HG02642 (cell line): ENCODE data around the gene RASSF4.

Source experiments
- ATAC-seq: cut with Tn5 transposase; IDR thresholded peaks from one replicate; pipeline ENCODE4 v1.9.1; 2021; ENCODE audit warnings: mild to moderate bottlenecking; ENCODE audit not compliant: unreplicated experiment, poor library complexity

Gene RASSF4

GRCh38 chr10:44961230-44961571 lies 1.6 kb downstream of the RASSF4 start:
- no peak for ATAC-seq

GRCh38 chr10:44961931-44962750 lies 2.5 kb downstream of the RASSF4 start:
- ATAC-seq, result no peak

DNA sequence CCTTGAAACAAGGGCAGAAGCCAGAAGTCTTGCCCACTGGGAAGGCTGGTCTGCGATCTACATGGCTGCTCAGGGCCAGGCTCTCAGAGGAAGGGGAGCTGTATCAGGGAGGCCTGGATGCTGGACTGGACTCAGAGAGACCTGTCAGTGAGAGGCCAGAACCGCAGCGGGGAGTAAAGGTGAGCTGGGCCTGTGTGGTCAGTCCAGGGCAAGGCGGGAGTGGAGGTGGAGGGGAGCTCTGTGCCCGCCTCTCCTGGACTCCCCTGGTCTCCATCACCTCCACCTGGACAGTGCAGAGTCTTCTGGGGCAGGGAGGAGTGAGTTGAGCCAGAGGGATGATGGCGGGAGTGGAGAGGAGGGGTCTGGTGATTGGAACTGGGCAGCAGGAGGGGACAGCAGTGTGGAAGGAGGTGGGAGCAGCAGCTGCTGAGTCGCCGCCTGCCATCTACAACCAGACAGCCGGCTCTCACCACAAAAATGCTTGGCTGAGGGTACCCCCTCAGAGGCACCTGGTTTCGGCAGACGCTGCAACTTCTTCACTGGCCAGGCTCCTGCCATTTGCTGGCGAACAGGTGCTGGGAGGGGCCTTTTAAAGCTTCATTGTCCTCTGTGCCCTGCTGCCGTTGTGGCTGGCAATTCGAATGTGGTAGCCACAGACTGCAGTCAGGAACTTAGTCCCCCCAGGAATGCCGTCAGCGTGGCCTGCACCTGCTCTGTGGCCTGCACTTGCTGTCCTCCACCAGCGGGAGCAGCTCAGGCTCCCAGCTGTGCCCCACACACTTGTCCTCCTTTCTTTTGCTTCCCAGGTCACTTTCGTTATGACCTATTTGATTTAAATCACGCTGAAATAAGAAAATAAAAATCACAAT lies 3.5 kb downstream of the RASSF4 start:
- no peak for ATAC-seq

- peak; percentile 11 for ATAC-seq
Measured at GRCh38 chr10:44963772-44964633, 4.4 kb downstream of the RASSF4 start.

- no peak for ATAC-seq
Measured at GRCh38 chr10:44965104-44965503, 5.5 kb downstream of the RASSF4 start.

GRCh38 chr10:44965651-44966097 lies 6.1 kb downstream of the RASSF4 start:
- peak; percentile 44 for ATAC-seq

DNA sequence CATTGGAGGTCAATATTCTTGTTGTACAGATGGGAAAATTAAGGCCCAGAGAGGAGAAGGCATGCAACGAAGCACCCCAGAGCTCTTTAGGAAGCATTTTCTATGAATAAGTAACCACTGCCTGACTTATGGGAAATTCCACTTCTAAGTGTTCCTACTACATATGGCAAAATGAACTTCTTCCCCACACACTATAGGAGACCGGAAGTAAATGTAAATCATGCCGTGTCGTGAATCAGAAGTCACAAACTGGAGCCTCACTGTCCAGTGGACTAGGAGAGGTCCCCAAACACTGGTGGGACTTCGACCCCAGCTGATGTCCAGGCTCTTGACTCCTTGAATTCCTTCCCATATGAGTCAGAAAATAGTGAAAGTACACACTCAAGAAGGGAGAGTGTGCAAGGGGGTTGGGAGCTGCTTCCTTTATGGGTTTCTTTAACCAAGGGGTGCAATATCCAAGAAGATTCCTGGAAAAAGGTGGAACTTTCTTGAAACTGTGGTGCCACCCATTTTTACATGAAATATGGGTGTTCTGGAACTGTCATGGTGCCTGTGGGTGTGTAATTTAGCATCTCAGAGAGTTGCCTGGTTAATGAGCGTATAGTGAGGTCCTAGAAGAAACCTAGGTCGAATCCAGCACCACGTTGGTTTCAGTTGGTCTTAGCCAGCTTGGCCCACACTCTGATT lies 6.7 kb downstream of the RASSF4 start:
- ATAC-seq, result peak; percentile 30

GRCh38 chr10:44966816-44967509 lies 7.4 kb downstream of the RASSF4 start:
- ATAC-seq, result no peak

GRCh38 chr10:44967616-44968015 lies 8.0 kb downstream of the RASSF4 start:
- no peak for ATAC-seq

GRCh38 chr10:44968091-44968490 lies 8.5 kb downstream of the RASSF4 start:
- no peak for ATAC-seq

GRCh38 chr10:44968500-44969400 lies 9.1 kb downstream of the RASSF4 start:
- no peak for ATAC-seq

- no peak for ATAC-seq
Measured at GRCh38 chr10:44969854-44970253, 10.3 kb downstream of the RASSF4 start.

GRCh38 chr10:44970812-44971395 lies 11.3 kb downstream of the RASSF4 start:
- ATAC-seq, result no peak

DNA sequence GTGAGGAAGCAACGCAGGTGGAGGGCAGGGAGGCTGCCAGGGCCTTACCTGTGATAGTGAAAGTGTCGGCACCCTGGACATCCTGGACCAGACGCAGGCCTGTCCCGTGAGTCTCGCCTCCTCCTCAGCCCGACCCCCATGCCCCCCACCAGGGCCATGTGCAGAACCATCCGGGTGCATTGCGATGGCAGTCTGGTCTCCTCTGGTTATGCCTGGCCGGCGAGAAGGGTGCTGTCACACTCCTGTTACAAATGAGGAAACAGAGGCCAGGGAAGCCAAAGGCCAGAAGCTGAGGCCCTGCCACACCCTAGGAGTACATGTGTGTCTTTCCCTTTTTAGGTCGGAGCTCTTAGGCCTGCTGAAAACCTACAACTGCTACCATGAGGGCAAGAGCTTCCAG lies 11.8 kb downstream of the RASSF4 start:
- no peak for ATAC-seq

GRCh38 chr10:44971935-44972757 lies 12.5 kb downstream of the RASSF4 start:
- ATAC-seq, result no peak

DNA sequence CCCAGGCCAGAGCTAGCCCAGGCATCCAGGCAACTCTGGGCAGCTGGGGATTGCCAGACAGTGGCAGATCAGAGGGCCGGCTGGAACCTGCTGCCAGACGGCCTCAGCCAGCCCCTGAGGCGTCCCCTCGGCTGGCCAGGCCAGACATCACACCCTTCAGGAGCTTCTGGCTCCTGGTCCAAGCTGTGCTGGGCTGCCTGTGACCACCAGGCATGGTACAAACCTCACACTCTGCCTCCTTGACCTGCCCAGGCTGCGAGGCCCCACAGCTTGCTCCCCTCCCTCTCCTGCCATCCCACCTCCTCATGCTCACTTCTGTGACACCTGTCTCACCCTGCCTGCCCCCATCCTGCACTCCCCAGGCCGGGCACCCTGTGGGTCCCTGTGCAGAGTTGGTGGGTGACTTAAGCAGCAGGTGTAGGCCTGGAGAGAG lies 13.3 kb downstream of the RASSF4 start:
- no peak for ATAC-seq
